K562 (cell line): ENCODE results near the gene DHX38. TPM values are rescaled to one million over a fixed set of nuclear protein-coding genes. Genes with fewer than 3 reads are reported as not detected.
A peak's percentile ranks its signal among the peaks of the same experiment; 100 is the strongest.

Source experiments
- ATF7 ChIP-seq: fragments of 450-650 bp; IDR thresholded peaks from 2 replicates; pipeline ENCODE4 v1.7.1; 2014; ENCODE audit warnings: mild to moderate bottlenecking, moderate library complexity
- CBFA2T3 ChIP-seq: fragments of 450-650 bp; IDR thresholded peaks from 2 replicates; pipeline ENCODE4 v1.6.1; 2017
- DPF2 ChIP-seq: fragments of 450-650 bp; IDR thresholded peaks from 2 replicates; pipeline ENCODE4 v1.6.1; 2016
- ESRRB ChIP-seq: fragments of 250-450 bp; sonication (Bioruptor Pico); IDR thresholded peaks from 2 replicates; pipeline ENCODE4 v1.5.0; 2020; ENCODE audit warnings: mild to moderate bottlenecking, moderate library complexity, borderline replicate concordance
- ETS2 ChIP-seq: IDR thresholded peaks from 2 replicates; pipeline ENCODE4 v1.6.1; 2016; ENCODE audit warnings: borderline replicate concordance, missing genetic modification characterization, mild to moderate bottlenecking, moderate library complexity, missing compliant biosample characterization; ENCODE audit not compliant: poor library complexity, severe bottlenecking
- FUS ChIP-seq: fragments of 200-400 bp; formaldehyde crosslinking; optimal IDR thresholded peaks from 2 replicates; pipeline ENCODE3; 2017; ENCODE audit warnings: low read depth, low read length
- GABPA ChIP-seq: fragments of 200-800 bp; sonication (Bioruptor generic); conservative IDR thresholded peaks from 2 replicates; pipeline ENCODE4 v1.6.1; 2016; ENCODE audit warnings: low read depth, missing genetic modification characterization, missing compliant biosample characterization
- HMGN3 ChIP-seq: IDR thresholded peaks from 2 replicates; pipeline ENCODE4 v1.6.1; 2011; ENCODE audit warnings: borderline replicate concordance, low read depth, mild to moderate bottlenecking, mixed read lengths, low read length; ENCODE audit not compliant: insufficient read length; ENCODE audit errors: extremely low read depth
- MCM7 ChIP-seq, 2 experiments: fragments of 450-650 bp; IDR thresholded peaks; 2 replicates each; pipeline ENCODE4 v1.6.1; 2016 to 2018
- MTA2 ChIP-seq: fragments of 450-650 bp; IDR thresholded peaks from 2 replicates; pipeline ENCODE4 v1.6.1; 2016; ENCODE audit warnings: low read depth
- NEUROD1 ChIP-seq: fragments of 150-350 bp; IDR thresholded peaks from 2 replicates; pipeline ENCODE4 v1.6.1; 2014; ENCODE audit warnings: borderline replicate concordance, low read length, low read depth; ENCODE audit not compliant: partially characterized antibody
- NFXL1 ChIP-seq: fragments of 450-650 bp; formaldehyde crosslinking; IDR thresholded peaks from 2 replicates; pipeline ENCODE4 v1.4.0; 2021; ENCODE audit warnings: mild to moderate bottlenecking
- NFYB ChIP-seq: IDR thresholded peaks from 2 replicates; pipeline ENCODE4 v1.6.1; 2011; ENCODE audit warnings: mild to moderate bottlenecking, moderate library complexity; ENCODE audit not compliant: insufficient read length; ENCODE audit errors: extremely low read depth
- PHF20 ChIP-seq: fragments of 450-650 bp; IDR thresholded peaks from 2 replicates; pipeline ENCODE4 v1.6.1; 2018; ENCODE audit not compliant: partially characterized antibody
- POLR2H ChIP-seq: IDR thresholded peaks from 2 replicates; pipeline ENCODE4 v1.6.1; 2016; ENCODE audit warnings: missing genetic modification characterization, low read depth, mild to moderate bottlenecking, control low read depth, missing compliant biosample characterization, moderate library complexity
- RB1 ChIP-seq: fragments of 450-650 bp; IDR thresholded peaks from 2 replicates; pipeline ENCODE4 v1.6.1; 2017; ENCODE audit warnings: low read depth, mild to moderate bottlenecking
- SFPQ ChIP-seq: fragments of 200-400 bp; formaldehyde crosslinking; IDR thresholded peaks from 2 replicates; pipeline ENCODE4 v1.6.1; 2017; ENCODE audit warnings: mild to moderate bottlenecking, low read depth, low read length, moderate library complexity
- TAL1 ChIP-seq: fragments of 450-650 bp; IDR thresholded peaks from 2 replicates; pipeline ENCODE4 v1.6.1; 2016; ENCODE audit warnings: mild to moderate bottlenecking
- TBL1XR1 ChIP-seq, 2 experiments: IDR thresholded peaks; 2 replicates each; pipeline ENCODE4 v1.6.1; 2012; ENCODE audit warnings: improper control_type of control experiment in 2 of 2, low read length in 2 of 2, mild to moderate bottlenecking in 1 of 2
- TEAD2 ChIP-seq: fragments of 450-650 bp; IDR thresholded peaks from 2 replicates; pipeline ENCODE4 v1.6.1; 2016; ENCODE audit warnings: missing genetic modification characterization, control low read depth, missing compliant biosample characterization
- TRIM24 ChIP-seq, 2 experiments: fragments of 450-650 bp; IDR thresholded peaks; 2 replicates each; pipeline ENCODE4 v1.6.1; 2016
- ZBTB17 ChIP-seq: fragments of 450-650 bp; formaldehyde crosslinking; IDR thresholded peaks from 2 replicates; pipeline ENCODE4 v1.4.0; 2020; ENCODE audit warnings: mild to moderate bottlenecking
- ZBTB8A ChIP-seq: fragments of 450-650 bp; IDR thresholded peaks from 2 replicates; pipeline ENCODE4 v1.6.1; 2018; ENCODE audit warnings: mild to moderate bottlenecking, moderate library complexity; ENCODE audit not compliant: partially characterized antibody
- ZFP36 ChIP-seq: fragments of 150-350 bp; IDR thresholded peaks from 2 replicates; pipeline ENCODE4 v1.6.1; 2018; ENCODE audit warnings: low read length, low read depth; ENCODE audit not compliant: partially characterized antibody
- ZNF143 ChIP-seq: sonication (generic); formaldehyde crosslinking; IDR thresholded peaks from 2 replicates; pipeline ENCODE4 v1.9.0; 2022; ENCODE audit warnings: mild to moderate bottlenecking, missing genetic modification reagents
- ZNF224 ChIP-seq: sonication (generic); formaldehyde crosslinking; IDR thresholded peaks from 2 replicates; pipeline ENCODE4 v1.8.0; 2022; ENCODE audit warnings: mild to moderate bottlenecking, missing genetic modification reagents
- ZNF24 ChIP-seq: fragments of 450-650 bp; IDR thresholded peaks from 2 replicates; pipeline ENCODE4 v1.6.1; 2016
- polyA plus RNA-seq, 8 experiments: library from polyadenylated mRNA; depleted of rRNA in 4 of 8; stranded (reverse) in 5 of 8; unstranded in 3 of 8; fragments of >200 nt; fragmentation: Nextera tagmentation in 2 of 8; fragmentation: Illumina TruSeq in 1 of 8; extraction: Ambion mirVana in 2 of 8; extraction: Trizol in 1 of 8; gene quantifications; 2 replicates each; pipeline versions ENCODE4 v1.2.1 to v1.2.3, GENCODE V29; 2011 to 2014; ENCODE audit warnings: inconsistent platforms in 1 of 8, missing spikeins in 1 of 8
- total RNA-seq, 7 experiments: library from RNA; depleted of rRNA in 6 of 7; stranded (reverse); fragments of >200 nt in 6 of 7; fragmentation: Illumina TruSeq in 2 of 7; extraction: Trizol in 2 of 7; gene quantifications; 2 replicates each; pipeline versions ENCODE4 v1.2.1 to v1.2.3, GENCODE V29; 2011 to 2021; ENCODE audit warnings: low replicate concordance in 1 of 7
- TF ChIP-seq, protein P1 (sequence below): IDR thresholded peaks from 2 replicates; pipeline ENCODE4 v1.6.1; 2016; ENCODE audit warnings: missing genetic modification characterization, missing compliant biosample characterization

DHX38 gene
- total and polyA plus RNA-seq, 9 of the 15 experiments (the other 6 are each of a cell fraction or from before 2014, with no cell fraction given) = 2.8 to 76.8 (median 40.8) TPM

- TF ChIP-seq ZNF224 = no peak
- no peak for TF ChIP-seq ZFP36
- TF ChIP-seq RB1 = peak; percentile 70; the same call in 1 of the 2 replicates
- TF ChIP-seq MTA2 = peak; percentile 82
- peak; percentile 84 for TF ChIP-seq TAL1
- peak; percentile 81 for TF ChIP-seq TEAD2
- TF ChIP-seq TRIM24 (IDR thresholded peaks at IDR 0.05) = peak; percentile 84 to 91
- peak; percentile 20 for TF ChIP-seq HMGN3
- TF ChIP-seq ATF7 = 0 out of 2 replicates have a peak, but pooled peaks have one; percentile 11
- TF ChIP-seq NEUROD1 = peak; percentile 26
- no peak for TF ChIP-seq ZBTB17 (CRISPR knock-in tag)
- TF ChIP-seq NFXL1 (CRISPR knock-in tag) = no peak
- TF ChIP-seq SFPQ = no peak
- no peak for TF ChIP-seq ZBTB8A
- TF ChIP-seq ZNF143 (CRISPR knock-in tag) = no peak
- peak in 1 of 2 experiments; percentile 29; a peak in 1 of 4 replicates for TF ChIP-seq TBL1XR1 (IDR thresholded peaks at IDR 0.05; ENCODE audit: low read length in 2 of 2)
- peak; percentile 56; the same call in 1 of the 2 replicates for TF ChIP-seq POLR2H
- TF ChIP-seq NFYB = no peak
- TF ChIP-seq GABPA (tag) = no peak
- TF ChIP-seq ESRRB (CRISPR knock-in tag) = no peak
- TF ChIP-seq, protein P1, sequence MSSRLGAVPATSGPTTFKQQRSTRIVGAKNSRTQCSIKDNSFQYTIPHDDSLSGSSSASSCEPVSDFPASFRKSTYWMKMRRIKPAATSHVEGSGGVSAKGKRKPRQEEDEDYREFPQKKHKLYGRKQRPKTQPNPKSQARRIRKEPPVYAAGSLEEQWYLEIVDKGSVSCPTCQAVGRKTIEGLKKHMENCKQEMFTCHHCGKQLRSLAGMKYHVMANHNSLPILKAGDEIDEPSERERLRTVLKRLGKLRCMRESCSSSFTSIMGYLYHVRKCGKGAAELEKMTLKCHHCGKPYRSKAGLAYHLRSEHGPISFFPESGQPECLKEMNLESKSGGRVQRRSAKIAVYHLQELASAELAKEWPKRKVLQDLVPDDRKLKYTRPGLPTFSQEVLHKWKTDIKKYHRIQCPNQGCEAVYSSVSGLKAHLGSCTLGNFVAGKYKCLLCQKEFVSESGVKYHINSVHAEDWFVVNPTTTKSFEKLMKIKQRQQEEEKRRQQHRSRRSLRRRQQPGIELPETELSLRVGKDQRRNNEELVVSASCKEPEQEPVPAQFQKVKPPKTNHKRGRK (tag) = no peak
- no peak for TF ChIP-seq PHF20
- no peak for TF ChIP-seq ETS2 (tag)
- TF ChIP-seq MCM7 (IDR thresholded peaks at IDR 0.05) = no peak
- TF ChIP-seq DPF2 = peak; percentile 80
- TF ChIP-seq FUS = no peak
- TF ChIP-seq ZNF24 = peak; percentile 64; the same call in 1 of the 2 replicates
- TF ChIP-seq CBFA2T3 = peak; percentile 88
These were observed 20.9 kb upstream of the DHX38 start (continued) for GRCh38 chr16:72072514-72073342.
